Heart left ventricle (tissue), 16 donors: ENCODE measurements around the gene ZNF207. TPM values are rescaled to one million over a fixed set of nuclear protein-coding genes. Genes with fewer than 3 reads are reported as not detected.

Experiments used
- ATAC-seq, 4 donors: fragments of 200-7000 bp; cut with Tn5 transposase; one replicate each; pipeline ENCODE4 v1.9.1; 2020 to 2022; ENCODE audit warnings: moderate library complexity in 4 of 4, mild to moderate bottlenecking in 3 of 4, moderate number of reproducible peaks in 1 of 4
- DNase-seq, 5 donors: peaks; one replicate each; pipeline ENCODE4 v3.0.0-alpha.2; 2020
- H3K27ac ChIP-seq, 12 donors: fragments of 200-600 bp; sonication (generic) in 4 of 12; one replicate each; pipeline versions ENCODE4 v1.5.0 to v1.8.0; 2016 to 2022; ENCODE audit warnings: mild to moderate bottlenecking in 2 of 12
- H3K27me3 ChIP-seq, 9 donors: fragments of 200-600 bp; sonication (generic) in 2 of 9; one replicate each; pipeline versions ENCODE4 v1.5.1 to v1.8.0; 2016 to 2022; ENCODE audit warnings: mild to moderate bottlenecking in 3 of 9
- H3K36me3 ChIP-seq, 9 donors: fragments of 200-600 bp; sonication (generic) in 2 of 9; one replicate each; pipeline versions ENCODE4 v1.5.0 to v1.8.0; 2018 to 2022; ENCODE audit warnings: mild to moderate bottlenecking in 2 of 9
- H3K4me1 ChIP-seq, 12 donors: fragments of 200-600 bp; sonication (generic) in 4 of 12; one replicate each; pipeline versions ENCODE4 v1.5.0 to v1.8.0; 2016 to 2022; ENCODE audit warnings: mild to moderate bottlenecking in 3 of 12
- H3K4me3 ChIP-seq, 12 donors: fragments of 200-600 bp; sonication (generic) in 4 of 12; one replicate each; pipeline versions ENCODE4 v1.5.0 to v1.8.0; 2017 to 2022; ENCODE audit warnings: mild to moderate bottlenecking in 9 of 12, moderate library complexity in 4 of 12
- H3K9me3 ChIP-seq, 12 donors: fragments of 200-600 bp; sonication (generic) in 4 of 12; one replicate each; pipeline versions ENCODE4 v1.5.0 to v1.8.0; 2016 to 2022; ENCODE audit warnings: mild to moderate bottlenecking in 1 of 12
- POLR2A ChIP-seq, 2 donors: fragments of 450-650 bp; IDR thresholded peaks; one replicate each; pipeline ENCODE4 v1.6.1; 2017; ENCODE audit warnings: antibody characterized with exemption in 2 of 2, mild to moderate bottlenecking in 2 of 2, moderate library complexity in 2 of 2
- WGBS, 4 donors: extraction: QIAGEN DNeasy Blood & Tissue Kit in 2 of 4; methylation state at CpG; one replicate each; pipeline versions ENCODE4 v1.1.5 to v1.1.7; 2013 to 2018; 5-methylcytosine and 5-hydroxymethylcytosine counted together
- intact Hi-C, 10 donors: fragments of 100-400 bp; cut with DNase I; formaldehyde crosslinking; loops; one replicate each; pipeline versions ENCODE4 v1.11.1 to v1.14.2; 2022
- long read RNA-seq, 3 donors: library from polyadenylated mRNA; unstranded; transcript quantifications; one replicate each; pipeline ENCODE4 v2.0.0, GENCODE V29; 2020 to 2021
- polyA plus RNA-seq, 2 donors: library from polyadenylated mRNA; stranded (reverse); fragments of 200-250 nt; gene quantifications; one replicate each; pipeline ENCODE4 v1.2.3, GENCODE V29; 2013
- total RNA-seq, 9 donors: library from RNA; depleted of rRNA in 2 of 9; stranded (reverse); fragments of >200 nt in 2 of 9; fragmentation: NEBNext Ultra II Directional in 3 of 9; extraction: Animal tissue kit (Norgen Biotek cat#: 25700) in 3 of 9; gene quantifications; one replicate each; pipeline versions ENCODE4 v1.1.0 to v1.2.4, GENCODE V29; 2016 to 2023
- TF ChIP-seq, protein P1 (sequence below), 12 donors: fragments of 200-600 bp; sonication (generic) in 4 of 12; IDR thresholded peaks; one replicate each; pipeline versions ENCODE4 v1.5.0 to v1.8.0; 2018 to 2022; ENCODE audit warnings: antibody characterized with exemption in 12 of 12, mild to moderate bottlenecking in 5 of 12
- donor health status: ischemic (EF 13 %, LVEDD 7.1; RV severe dilation, severe dysfunction).
- donor health status: healthy with polysubstance abuse.
- donor health status: DM: no; HTN: yes; CAD: no.
- donor health status: DM: no; HTN: no; CAD: no.
- donor health status: ischemic (EF 25% LVEDD 6.9; RV normal size, moderate dysfunction).
- donor health status: ischemic (EF 25% LVEDD 5.7; RV mildly dilated, moderate dysfunction).
- donor health status: healthy.
- donor health status: DM: yes; HTN: yes; CAD: no.
- donor health status: ischemic (EF 35%, LVEDD 5.7; RV mildly dilated, moderate dysfunction).
- donor health status: nonischemic (EF 11% LVEDD 7.7; RV severe dilation, severe dysfunction).
- donor health status: DM: yes; HTN: yes; CAD: no.
- donor health status: PGD.
- donor health status: ischemic (EF 29% LVEDD 5.4; RV normal size, mild dysfunction).
- donor health status: nonischemic (EF 23%, LVEDD 6.1; RV moderate dilation, normal function).

ZNF207 gene
- total RNA-seq (100 to 1,000 TPM in 1 of 9 donors, 10 to 100 TPM in 8; 59.4 to 108 (median 81.7) TPM), polyA plus RNA-seq (10 to 100 TPM; 42.5 to 67.5 TPM)
- long read RNA-seq, donor 1, full-length matches to known transcripts: 14 of 30 reads
- long read RNA-seq, donor 1, partial matches to known transcripts: 11 of 30 reads
- long read RNA-seq, donor 1, other reads (novel, unspliced or antisense): 5 of 30 reads
- long read RNA-seq, donor 2, full-length matches to known transcripts: 109 of 130 reads
- long read RNA-seq, donor 2, partial matches to known transcripts: 14 of 130 reads
- long read RNA-seq, donor 2, other reads (novel, unspliced or antisense): 7 of 130 reads
- long read RNA-seq, donor 3, full-length matches to known transcripts: 13 of 22 reads
- long read RNA-seq, donor 3, partial matches to known transcripts: 6 of 22 reads
- long read RNA-seq, donor 3, other reads (novel, unspliced or antisense): 3 of 22 reads

DNA sequence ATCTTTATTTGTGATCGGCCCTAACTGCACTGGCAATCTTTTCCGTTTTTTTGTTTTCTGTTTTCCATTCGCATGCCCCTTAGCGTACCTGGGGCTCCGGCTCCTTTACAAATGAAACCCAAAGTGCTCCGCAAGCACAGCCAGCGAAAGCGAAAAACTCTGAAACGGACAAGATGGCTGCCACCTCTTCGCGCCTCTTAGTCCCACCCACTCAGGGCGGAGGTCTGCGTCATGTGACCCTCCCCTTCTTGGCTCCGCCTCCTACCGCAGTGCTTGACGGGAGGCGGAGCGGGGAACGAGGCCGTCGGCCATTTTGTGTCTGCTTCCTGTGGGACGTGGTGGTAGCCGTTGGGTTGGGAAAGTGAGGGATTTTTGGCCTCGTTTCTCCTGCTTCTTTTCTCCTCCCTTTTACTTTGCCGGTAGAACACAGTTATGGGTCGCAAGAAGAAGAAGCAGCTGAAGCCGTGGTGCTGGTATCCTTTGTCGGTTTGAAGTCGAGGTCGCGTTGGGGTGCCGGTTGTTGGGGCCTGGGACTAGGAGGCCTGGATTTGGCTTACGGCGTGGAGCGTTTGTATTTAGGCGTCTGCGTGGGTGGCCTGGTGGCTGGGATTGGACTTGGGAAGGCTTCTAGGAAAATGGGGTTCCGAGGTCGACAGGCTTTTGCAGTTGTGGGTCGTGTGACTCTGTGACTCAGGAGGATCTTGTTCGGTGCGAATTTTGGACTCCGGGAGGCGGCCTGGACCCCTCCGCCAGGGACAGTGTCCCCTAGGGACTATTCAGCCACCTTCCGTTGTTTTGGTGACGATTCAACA is at the start of gene ZNF207:
TSS of gene ZNF207 (plus strand) at position 304 of the 812 bp plus-strand sequence. CDS start at position 433, 129 bp downstream.
- intact Hi-C loops: no loop called here
- Histone ChIP-seq H3K4me1 (peaks cover 7 to 48% (median 41%) of the 10 kb centered on the region in 12 donors), H3K4me3 (peak within 1 kb of the TSS; percentile 47 to 93 (median 85)), H3K9me3 (no peaks in the 10 kb centered on the region), H3K27ac (peak within 1 kb of the TSS; percentile 82 to 97 (median 96)), H3K27me3 (no peaks in the 10 kb centered on the region), H3K36me3 (peaks cover 0 to 34% (median 31%) of the 10 kb centered on the region in 9 donors)
- DNase-seq (peak; percentile 96 to 97 (median 96)), ATAC-seq (peak; percentile 99 to 100 (median 99))
- WGBS, 4 donors: 0 to 1% (median 0%) methylated on average over 46 to 47 of the region's 47 CpGs
- TF ChIP-seq, protein P1, sequence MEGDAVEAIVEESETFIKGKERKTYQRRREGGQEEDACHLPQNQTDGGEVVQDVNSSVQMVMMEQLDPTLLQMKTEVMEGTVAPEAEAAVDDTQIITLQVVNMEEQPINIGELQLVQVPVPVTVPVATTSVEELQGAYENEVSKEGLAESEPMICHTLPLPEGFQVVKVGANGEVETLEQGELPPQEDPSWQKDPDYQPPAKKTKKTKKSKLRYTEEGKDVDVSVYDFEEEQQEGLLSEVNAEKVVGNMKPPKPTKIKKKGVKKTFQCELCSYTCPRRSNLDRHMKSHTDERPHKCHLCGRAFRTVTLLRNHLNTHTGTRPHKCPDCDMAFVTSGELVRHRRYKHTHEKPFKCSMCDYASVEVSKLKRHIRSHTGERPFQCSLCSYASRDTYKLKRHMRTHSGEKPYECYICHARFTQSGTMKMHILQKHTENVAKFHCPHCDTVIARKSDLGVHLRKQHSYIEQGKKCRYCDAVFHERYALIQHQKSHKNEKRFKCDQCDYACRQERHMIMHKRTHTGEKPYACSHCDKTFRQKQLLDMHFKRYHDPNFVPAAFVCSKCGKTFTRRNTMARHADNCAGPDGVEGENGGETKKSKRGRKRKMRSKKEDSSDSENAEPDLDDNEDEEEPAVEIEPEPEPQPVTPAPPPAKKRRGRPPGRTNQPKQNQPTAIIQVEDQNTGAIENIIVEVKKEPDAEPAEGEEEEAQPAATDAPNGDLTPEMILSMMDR (IDR thresholded peaks at IDR 0.05): no peak
- TF ChIP-seq POLR2A (IDR thresholded peaks at IDR 0.05): peak in 1 of 2 donors; percentile 66

DNA sequence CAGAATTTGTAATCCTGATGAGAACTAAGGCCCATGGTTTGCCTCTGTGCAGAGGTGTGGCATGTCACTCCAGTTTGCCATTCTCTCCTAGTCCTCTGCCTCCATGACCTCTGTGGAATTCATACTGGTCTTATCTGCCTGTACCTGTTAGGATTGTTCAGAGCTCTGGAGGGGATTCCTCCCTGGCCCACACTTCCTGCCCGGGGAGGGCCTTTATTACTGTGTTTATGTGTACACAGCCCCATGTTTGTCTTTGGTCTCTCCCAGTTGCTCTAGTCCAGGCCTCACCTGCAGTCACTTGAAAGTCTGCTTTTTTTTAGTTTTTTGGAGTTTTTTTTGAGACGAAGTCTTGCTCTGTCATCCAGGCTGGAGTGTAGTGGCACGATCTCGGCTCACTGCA is 47.9 kb upstream of the ZNF207 start:
- no peak overlapping the region for H3K27ac ChIP-seq
- no peak for TF ChIP-seq POLR2A (IDR thresholded peaks at IDR 0.05)
- TF ChIP-seq, protein P1 (IDR thresholded peaks at IDR 0.05): no peak
- intact Hi-C loops: no loop called here
- DNase-seq: no peak
- 81 to 88% (median 84%) methylated on average over 4 of the region's 4 CpGs for WGBS, 4 donors
- ATAC-seq: no peak
- no peaks in the 10 kb centered on the region for H3K36me3 ChIP-seq
- no peaks in the 10 kb centered on the region for H3K27me3 ChIP-seq
- peaks cover 0 to 10% (median 0%) of the 10 kb centered on the region in 12 donors for H3K4me1 ChIP-seq
- H3K9me3 ChIP-seq: no peaks in the 10 kb centered on the region
- no peak overlapping the region for H3K4me3 ChIP-seq

DNA sequence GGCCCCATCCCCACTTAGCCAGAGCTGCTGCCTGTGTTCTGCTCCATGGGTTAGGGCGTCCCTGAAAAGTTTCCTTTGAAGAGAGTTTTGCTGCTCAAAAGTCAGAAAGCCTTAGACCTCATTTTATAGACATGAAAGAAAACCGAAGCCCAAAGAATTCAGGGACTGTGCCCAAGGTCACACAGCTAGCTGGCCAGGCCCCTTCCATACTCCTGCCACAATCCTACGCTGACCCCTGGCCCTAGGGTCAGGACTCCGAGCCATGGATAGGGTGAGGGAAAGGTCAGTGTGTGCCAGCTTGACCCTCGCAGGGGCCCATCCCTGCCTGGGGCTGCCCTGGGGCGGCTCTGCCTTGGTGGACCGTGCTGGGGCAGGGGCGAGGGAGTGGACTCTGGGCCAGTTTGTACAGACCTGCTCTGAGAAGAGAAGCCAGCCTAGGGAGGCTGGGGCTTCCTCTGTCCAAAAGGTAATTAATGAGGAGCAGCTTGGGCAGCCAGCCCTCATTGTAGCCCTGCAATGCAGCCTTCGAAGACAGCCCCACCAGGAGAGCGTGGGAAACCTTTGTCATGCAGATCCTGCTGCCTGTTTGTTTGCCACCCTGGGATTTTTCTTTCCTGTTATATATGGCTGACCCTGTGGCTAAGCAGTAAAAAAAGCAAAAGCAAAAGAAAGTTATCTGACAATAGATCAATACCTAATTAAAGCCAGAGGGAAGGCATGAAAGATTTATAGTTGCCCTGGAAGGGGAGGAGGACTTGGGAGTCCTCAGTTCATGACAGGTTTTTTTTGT is 46.9 kb upstream of the ZNF207 start:
- peak in 1 of 4 donors; percentile 36 for ATAC-seq
- no peaks in the 10 kb centered on the region for H3K27me3 ChIP-seq
- no peak overlapping the region for H3K4me3 ChIP-seq
- peaks cover 0 to 10% (median 0%) of the 10 kb centered on the region in 12 donors for H3K4me1 ChIP-seq
- no peak for DNase-seq
- H3K9me3 ChIP-seq: no peaks in the 10 kb centered on the region
- WGBS, 4 donors: 87 to 92% (median 88%) methylated on average over 10 of the region's 10 CpGs
- H3K27ac ChIP-seq: no peak overlapping the region
- intact Hi-C loops: no loop called here
- no peaks in the 10 kb centered on the region for H3K36me3 ChIP-seq
- TF ChIP-seq, protein P1 (IDR thresholded peaks at IDR 0.05): no peak
- TF ChIP-seq POLR2A (IDR thresholded peaks at IDR 0.05): no peak
